ENCODE measurements around the gene PATZ1. TPM values are rescaled to one million over a fixed set of nuclear protein-coding genes. Genes with fewer than 3 reads are reported as not detected.
"Not testable (repeated sequence)": the region's sequence is repeated elsewhere in the genome, so short reads cannot be mapped to it uniquely, and the experiment has no call there.

Gene PATZ1
- total RNA-seq, 2 experiments from 2014 or later, result 49.2 to 53.4 TPM

GRCh38 chr22:31350410-31350863 lies 4.3 kb upstream of the PATZ1 start:
- ChIA-PET CTCF (ENCODE audit: unreplicated experiment) (no interaction called here), POLR2A (no interaction called here)
- no peak overlapping the region for H3K4me3 ChIP-seq (ENCODE audit: low read depth, low read length, poor library complexity, severe bottlenecking)
- no peaks in the 10 kb centered on the region for H4K20me1 ChIP-seq (ENCODE audit: insufficient read depth, low read length)
- H3K4me1 ChIP-seq (ENCODE audit: insufficient read depth, low read length, poor library complexity, severe bottlenecking), result peaks cover 6% of the 10 kb centered on the region
- no peak overlapping the region for H3K4me2 ChIP-seq (ENCODE audit: low read length)
- H3K9me2 ChIP-seq (ENCODE audit: insufficient read depth, low read length), result no peaks in the 10 kb centered on the region
- H3K27ac ChIP-seq (ENCODE audit: low read depth, low read length, poor library complexity, severe bottlenecking), result no peak overlapping the region
- DNase-seq (ENCODE audit: low spot score), result no peak
- TSS peak; percentile 37 for BruUV-seq (replicated peaks)
- H2AFZ ChIP-seq (ENCODE audit: low read length), result no peak overlapping the region
- H3K36me3 ChIP-seq (ENCODE audit: insufficient read depth, low read length), result no peaks in the 10 kb centered on the region
- no peaks in the 10 kb centered on the region for H3K9me3 ChIP-seq (ENCODE audit: low read length)
- TF ChIP-seq EZH2phosphoT487 (IDR thresholded peaks at IDR 0.05; ENCODE audit: borderline replicate concordance, low read depth, low read length), result no peak
- peaks cover 5% of the 10 kb centered on the region; the same call in 1 of the 2 replicates for H3K79me2 ChIP-seq (ENCODE audit: insufficient read depth, low read depth, low read length)
- intact Hi-C loops (cut with micrococcal nuclease; ENCODE audit: unreplicated experiment), result no loop called here

- no peaks in the 10 kb centered on the region for H3K9me2 ChIP-seq (ENCODE audit: insufficient read depth, low read length)
- H2AFZ ChIP-seq (ENCODE audit: low read length), result no peak overlapping the region
- H4K20me1 ChIP-seq (ENCODE audit: insufficient read depth, low read length), result no peaks in the 10 kb centered on the region; the same call in 1 of the 2 replicates
- intact Hi-C loops (cut with micrococcal nuclease; ENCODE audit: unreplicated experiment), result loop anchor here (5.0 kb wide), 1 partner anchor 142 kb away; no protein-coding TSS in a partner anchor
- ChIA-PET CTCF (ENCODE audit: unreplicated experiment) (no interaction called here), POLR2A (no interaction called here)
- H3K27ac ChIP-seq (ENCODE audit: low read depth, low read length, poor library complexity, severe bottlenecking), result no peak overlapping the region
- no peak overlapping the region for H3K4me2 ChIP-seq (ENCODE audit: low read length)
- DNase-seq (ENCODE audit: low spot score), result no peak
- no peak overlapping the region for H3K4me3 ChIP-seq (ENCODE audit: low read depth, low read length, poor library complexity, severe bottlenecking)
- H3K79me2 ChIP-seq (ENCODE audit: insufficient read depth, low read depth, low read length), result peaks cover 9% of the 10 kb centered on the region
- BruUV-seq (replicated peaks), result no TSS peak
- peaks cover 4% of the 10 kb centered on the region for H3K36me3 ChIP-seq (ENCODE audit: insufficient read depth, low read length)
- no peaks in the 10 kb centered on the region for H3K9me3 ChIP-seq (ENCODE audit: low read length)
- peaks cover 6% of the 10 kb centered on the region for H3K4me1 ChIP-seq (ENCODE audit: insufficient read depth, low read length, poor library complexity, severe bottlenecking)
- TF ChIP-seq EZH2phosphoT487 (IDR thresholded peaks at IDR 0.05; ENCODE audit: borderline replicate concordance, low read depth, low read length), result no peak
- TF ChIP-seq CTCF (conservative IDR thresholded peaks at IDR 0.05; ENCODE audit: low read length), result no peak
These were observed 3.8 kb upstream of the PATZ1 start for GRCh38 chr22:31349960-31350359.

- TSS peak; percentile 65 for BruUV-seq (replicated peaks)
- CTCF ChIA-PET (ENCODE audit: unreplicated experiment), result no interaction called here
- H3K4me1 ChIP-seq (ENCODE audit: insufficient read depth, low read length, poor library complexity, severe bottlenecking), result peaks cover 13% of the 10 kb centered on the region
These were observed 2.6 kb upstream of the PATZ1 start for GRCh38 chr22:31348766-31349165.

GRCh38 chr22:31348009-31348337 lies 1.8 kb upstream of the PATZ1 start:
- H3K36me3 ChIP-seq (ENCODE audit: insufficient read depth, low read length), result peaks cover 24% of the 10 kb centered on the region
- H3K4me3 ChIP-seq (ENCODE audit: low read depth, low read length, poor library complexity, severe bottlenecking), result peak overlapping the region; percentile 84
- H3K79me2 ChIP-seq (ENCODE audit: insufficient read depth, low read depth, low read length), result peaks cover 29% of the 10 kb centered on the region
- intact Hi-C loops (cut with micrococcal nuclease; ENCODE audit: unreplicated experiment), result loop anchor here (5.0 kb wide), 1 partner anchor 144 kb away; no protein-coding TSS in a partner anchor
- H3K4me2 ChIP-seq (ENCODE audit: low read length), result peak overlapping the region; percentile 94
- H2AFZ ChIP-seq (ENCODE audit: low read length), result peak overlapping the region; percentile 63; the same call in 1 of the 2 replicates
- BruUV-seq (replicated peaks); POLR2A ChIA-PET; DNase-seq (ENCODE audit: low spot score); CTCF ChIA-PET (ENCODE audit: unreplicated experiment); H3K9me2 ChIP-seq (ENCODE audit: insufficient read depth, low read length); H3K9me3 ChIP-seq (ENCODE audit: low read length); H4K20me1 ChIP-seq (ENCODE audit: insufficient read depth, low read length): not testable (repeated sequence)
- H3K4me1 ChIP-seq (ENCODE audit: insufficient read depth, low read length, poor library complexity, severe bottlenecking), result peaks cover 19% of the 10 kb centered on the region
- H3K27ac ChIP-seq (ENCODE audit: low read depth, low read length, poor library complexity, severe bottlenecking), result peak overlapping the region; percentile 76

More at GRCh38 chr22:31348766-31349165, 2.6 kb upstream of the PATZ1 start:
- no peak for TF ChIP-seq EZH2phosphoT487 (IDR thresholded peaks at IDR 0.05; ENCODE audit: borderline replicate concordance, low read depth, low read length)
- no peak for TF ChIP-seq CTCF (conservative IDR thresholded peaks at IDR 0.05; ENCODE audit: low read length)
- no peak for DNase-seq (ENCODE audit: low spot score)
- no peaks in the 10 kb centered on the region for H3K9me2 ChIP-seq (ENCODE audit: insufficient read depth, low read length)
- peaks cover 21% of the 10 kb centered on the region for H3K79me2 ChIP-seq (ENCODE audit: insufficient read depth, low read depth, low read length)
- H2AFZ ChIP-seq (ENCODE audit: low read length), result no peak overlapping the region
- no peak overlapping the region for H3K4me3 ChIP-seq (ENCODE audit: low read depth, low read length, poor library complexity, severe bottlenecking)
- peaks cover 16% of the 10 kb centered on the region for H3K36me3 ChIP-seq (ENCODE audit: insufficient read depth, low read length)
- H3K9me3 ChIP-seq (ENCODE audit: low read length), result no peaks in the 10 kb centered on the region
- intact Hi-C loops (cut with micrococcal nuclease; ENCODE audit: unreplicated experiment), result loop anchor here (5.0 kb wide), 1 partner anchor 144 kb away; no protein-coding TSS in a partner anchor
- H3K4me2 ChIP-seq (ENCODE audit: low read length), result no peak overlapping the region
- H3K27ac ChIP-seq (ENCODE audit: low read depth, low read length, poor library complexity, severe bottlenecking), result no peak overlapping the region
- POLR2A ChIA-PET, result no interaction called here
- H4K20me1 ChIP-seq (ENCODE audit: insufficient read depth, low read length), result no peaks in the 10 kb centered on the region; the same call in 1 of the 2 replicates

Measured in OCI-LY7 (cell line).